Prostate gland (tissue), 2 donors: Measurements from ENCODE around the gene FGF3. TPM values are rescaled to one million over a fixed set of nuclear protein-coding genes. Genes with fewer than 3 reads are reported as not detected.

ENCODE experiments used
- DNase-seq: peaks from one replicate; pipeline ENCODE4 v3.0.0-alpha.2; 2019; ENCODE audit warnings: low spot score
- H3K27ac ChIP-seq, 2 donors: fragments of 200-600 bp; sonication (generic); 2 replicates each; pipeline ENCODE4 v1.5.1; 2017 to 2019
- H3K27me3 ChIP-seq: fragments of 200-600 bp; sonication (generic); replicated peaks from 2 replicates; pipeline ENCODE4 v1.5.1; 2019; ENCODE audit not compliant: insufficient read depth
- H3K36me3 ChIP-seq, 2 donors: fragments of 200-600 bp; sonication (generic); 1 replicate in 1 of 2; 2 replicates in 1 of 2; pipeline versions ENCODE4 v1.5.1 to v1.8.1; 2017 to 2019
- H3K4me1 ChIP-seq: fragments of 200-600 bp; sonication (generic); replicated peaks from 2 replicates; pipeline ENCODE4 v1.5.1; 2019
- H3K4me3 ChIP-seq, 2 donors: fragments of 200-600 bp; sonication (generic); 2 replicates each; pipeline ENCODE4 v1.5.1; 2017 to 2019
- H3K9me3 ChIP-seq: fragments of 200-600 bp; sonication (generic); 2 replicates; pipeline ENCODE4 v1.5.1; 2017
- POLR2A ChIP-seq: fragments of 450-650 bp; IDR thresholded peaks from one replicate; pipeline ENCODE4 v1.6.1; 2016; ENCODE audit warnings: antibody characterized with exemption, mild to moderate bottlenecking
- POLR2AphosphoS5 ChIP-seq: sonication (generic); formaldehyde crosslinking; IDR thresholded peaks from one replicate; pipeline ENCODE4 v1.6.1; 2017; ENCODE audit warnings: antibody characterized with exemption
- WGBS: methylation state at CpG from one replicate; pipeline ENCODE4 v1.1.5; 2018; 5-methylcytosine and 5-hydroxymethylcytosine counted together
- intact Hi-C: fragments of 100-400 bp; cut with DNase I; formaldehyde crosslinking; loops from one replicate; pipeline ENCODE4 v1.14.2; 2022
- total RNA-seq, 2 donors: library from RNA; depleted of rRNA; stranded (reverse); fragments of >200 nt; gene quantifications; one replicate each; pipeline ENCODE4 v1.1.0, GENCODE V29; 2016
- TF ChIP-seq, protein P1 (sequence below), 4 experiments: fragments of 200-600 bp in 2 of 4; fragments of 450-650 bp in 2 of 4; sonication (generic) in 2 of 4; IDR thresholded peaks; 1 replicate in 3 of 4; 2 replicates in 1 of 4; pipeline ENCODE4 v1.5.1; 2016 to 2019; ENCODE audit warnings: antibody characterized with exemption in 4 of 4, mild to moderate bottlenecking in 2 of 4, moderate library complexity in 2 of 4

Gene FGF3
- total RNA-seq, 2 donors from 2014 or later: not detected

DNA sequence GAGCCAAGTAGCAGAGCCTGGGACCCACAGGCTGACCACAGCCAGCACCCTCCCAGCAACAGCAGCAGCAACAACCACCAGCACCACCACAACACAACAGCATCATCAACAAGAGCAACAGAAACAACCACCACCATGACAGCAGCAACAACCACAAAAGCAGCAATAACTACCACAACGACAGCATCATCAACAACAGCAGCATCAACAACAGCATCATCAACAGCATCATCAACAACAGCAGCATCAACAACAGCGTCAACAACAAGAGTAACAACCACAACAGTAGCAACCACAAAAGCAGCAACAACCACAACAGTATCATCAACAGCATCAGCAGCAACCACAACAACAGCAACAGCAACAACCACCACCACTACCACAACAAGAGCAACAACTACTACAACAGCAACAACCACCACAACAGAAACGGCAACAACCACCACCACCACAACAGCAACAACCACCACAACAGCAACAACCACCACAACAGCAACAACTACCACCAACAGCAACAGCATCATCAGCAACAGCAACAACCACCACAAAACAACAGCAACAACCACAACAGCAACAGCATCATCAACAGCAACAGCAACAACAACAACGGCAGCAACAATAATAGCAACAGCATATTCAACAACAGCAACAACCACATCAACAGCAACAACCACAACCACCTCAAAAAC, 22.1 kb upstream of the FGF3 start:
- no peaks in the 10 kb centered on the region for H3K36me3 ChIP-seq
- H3K4me3 ChIP-seq: no peak overlapping the region
- H3K27ac ChIP-seq: no peak overlapping the region
- TF ChIP-seq POLR2AphosphoS5 (no peak), POLR2A (no peak)
- TF ChIP-seq, protein P1, sequence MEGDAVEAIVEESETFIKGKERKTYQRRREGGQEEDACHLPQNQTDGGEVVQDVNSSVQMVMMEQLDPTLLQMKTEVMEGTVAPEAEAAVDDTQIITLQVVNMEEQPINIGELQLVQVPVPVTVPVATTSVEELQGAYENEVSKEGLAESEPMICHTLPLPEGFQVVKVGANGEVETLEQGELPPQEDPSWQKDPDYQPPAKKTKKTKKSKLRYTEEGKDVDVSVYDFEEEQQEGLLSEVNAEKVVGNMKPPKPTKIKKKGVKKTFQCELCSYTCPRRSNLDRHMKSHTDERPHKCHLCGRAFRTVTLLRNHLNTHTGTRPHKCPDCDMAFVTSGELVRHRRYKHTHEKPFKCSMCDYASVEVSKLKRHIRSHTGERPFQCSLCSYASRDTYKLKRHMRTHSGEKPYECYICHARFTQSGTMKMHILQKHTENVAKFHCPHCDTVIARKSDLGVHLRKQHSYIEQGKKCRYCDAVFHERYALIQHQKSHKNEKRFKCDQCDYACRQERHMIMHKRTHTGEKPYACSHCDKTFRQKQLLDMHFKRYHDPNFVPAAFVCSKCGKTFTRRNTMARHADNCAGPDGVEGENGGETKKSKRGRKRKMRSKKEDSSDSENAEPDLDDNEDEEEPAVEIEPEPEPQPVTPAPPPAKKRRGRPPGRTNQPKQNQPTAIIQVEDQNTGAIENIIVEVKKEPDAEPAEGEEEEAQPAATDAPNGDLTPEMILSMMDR (IDR thresholded peaks at IDR 0.05): no peak
- WGBS: 90% methylated on average over 4 of the region's 4 CpGs
- no peak for DNase-seq
- no peaks in the 10 kb centered on the region for H3K27me3 ChIP-seq
- intact Hi-C loops: no loop called here
- H3K9me3 ChIP-seq: no peaks in the 10 kb centered on the region
- H3K4me1 ChIP-seq: no peaks in the 10 kb centered on the region

DNA sequence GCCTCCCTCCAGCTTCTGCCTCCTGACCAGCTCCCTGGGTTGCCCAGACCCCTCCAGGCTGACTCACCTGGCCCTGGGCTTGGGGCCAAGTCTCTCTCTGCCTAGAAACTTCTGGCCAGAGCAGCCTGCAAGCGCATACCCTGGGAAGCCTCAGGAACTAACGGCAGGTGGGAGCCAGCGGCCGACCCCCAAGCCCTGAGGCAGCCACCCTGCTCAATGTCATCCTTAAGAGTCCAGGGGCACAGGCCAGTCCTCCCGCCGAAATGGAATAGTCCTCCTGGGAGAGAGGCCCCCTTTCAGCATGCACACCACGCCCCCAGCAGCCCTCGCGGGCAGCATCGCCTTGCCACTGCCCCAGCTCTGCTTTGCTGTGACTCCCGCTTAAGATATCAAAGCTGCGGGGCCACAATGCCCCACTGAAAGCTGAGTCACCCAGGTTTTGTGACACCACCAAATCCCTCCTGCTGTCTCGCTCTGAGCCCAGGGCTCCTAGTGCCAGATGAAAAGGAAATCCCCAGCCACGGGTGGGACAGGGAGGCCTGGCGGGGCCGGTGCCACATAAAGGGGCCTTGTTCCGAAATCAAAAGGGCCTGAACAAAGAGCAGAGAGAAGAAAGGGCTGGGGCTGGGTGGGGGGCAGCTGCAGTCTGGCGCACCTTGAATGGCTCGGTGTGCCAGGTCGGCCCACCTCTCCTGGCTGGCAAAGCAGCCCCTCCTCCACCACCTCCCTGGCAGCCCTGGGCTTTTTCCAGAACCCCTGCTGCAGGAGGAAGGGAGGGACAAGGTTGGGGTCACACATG, 21.4 kb upstream of the FGF3 start:
- H3K9me3 ChIP-seq: no peaks in the 10 kb centered on the region
- H3K27ac ChIP-seq: no peak overlapping the region
- intact Hi-C loops: no loop called here
- no peak overlapping the region for H3K4me3 ChIP-seq
- WGBS: 35% methylated on average over 19 of the region's 20 CpGs
- no peak for TF ChIP-seq POLR2A
- H3K27me3 ChIP-seq: no peaks in the 10 kb centered on the region
- DNase-seq: no peak
- H3K36me3 ChIP-seq: no peaks in the 10 kb centered on the region
- H3K4me1 ChIP-seq: no peaks in the 10 kb centered on the region

DNA sequence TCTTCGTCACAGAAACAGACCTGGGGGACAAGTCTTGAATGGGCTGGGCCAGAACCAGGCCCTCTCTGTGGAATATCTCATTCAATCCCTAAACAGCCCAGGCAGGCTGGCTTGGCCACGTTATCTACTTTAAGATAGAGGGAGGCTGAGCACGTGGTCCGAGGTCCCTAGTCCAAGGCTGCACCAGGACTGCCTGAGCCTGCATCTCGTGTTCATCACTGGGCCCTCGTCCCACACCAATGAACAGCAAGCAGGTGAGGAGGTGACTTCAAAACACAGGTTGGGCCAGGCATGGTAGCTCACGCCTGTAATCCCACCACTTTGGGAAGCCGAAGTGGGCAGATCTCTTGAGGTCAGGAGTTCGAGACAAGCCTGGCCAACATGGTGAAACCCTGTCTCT, 20.3 kb upstream of the FGF3 start:
- TF ChIP-seq POLR2A: no peak
- TF ChIP-seq POLR2AphosphoS5: no peak
- TF ChIP-seq, protein P1 (IDR thresholded peaks at IDR 0.05): no peak
- H3K36me3 ChIP-seq: no peaks in the 10 kb centered on the region
- intact Hi-C loops: no loop called here
- no peak overlapping the region for H3K27ac ChIP-seq
- no peaks in the 10 kb centered on the region for H3K4me1 ChIP-seq
- no peaks in the 10 kb centered on the region for H3K9me3 ChIP-seq
- DNase-seq: no peak
- WGBS: 93% methylated on average over 9 of the region's 9 CpGs
- H3K27me3 ChIP-seq: no peaks in the 10 kb centered on the region
- H3K4me3 ChIP-seq: no peak overlapping the region

DNA sequence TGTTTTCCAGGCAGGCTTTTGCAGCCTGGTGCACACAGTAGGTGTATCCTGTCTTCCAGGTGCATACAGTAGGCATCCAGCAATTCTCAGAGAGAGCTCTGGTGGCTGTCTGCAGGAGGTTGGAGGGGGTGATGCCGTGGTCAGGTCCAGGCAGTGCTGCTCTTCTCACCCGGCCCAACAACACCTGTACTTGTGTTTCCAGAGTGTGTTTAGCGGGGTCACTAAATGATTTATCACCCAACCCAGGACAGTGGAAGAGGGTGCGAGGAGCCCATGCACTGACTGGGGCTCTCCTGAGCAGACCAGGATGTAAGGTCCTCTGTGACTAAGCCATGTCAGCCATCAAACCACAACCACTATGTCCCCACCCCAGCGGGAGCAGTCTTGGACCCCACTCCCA, 18.6 kb upstream of the FGF3 start:
- intact Hi-C loops: no loop called here
- Histone ChIP-seq H3K4me3 (no peak overlapping the region), H3K27ac (no peak overlapping the region), H3K9me3 (no peaks in the 10 kb centered on the region), H3K27me3 (no peaks in the 10 kb centered on the region), H3K4me1 (no peaks in the 10 kb centered on the region), H3K36me3 (no peaks in the 10 kb centered on the region)
- DNase-seq: no peak
- WGBS: 96% methylated on average over 5 of the region's 5 CpGs
- TF ChIP-seq, protein P1 (IDR thresholded peaks at IDR 0.05): no peak
- TF ChIP-seq POLR2AphosphoS5: no peak
- TF ChIP-seq POLR2A: no peak

DNA sequence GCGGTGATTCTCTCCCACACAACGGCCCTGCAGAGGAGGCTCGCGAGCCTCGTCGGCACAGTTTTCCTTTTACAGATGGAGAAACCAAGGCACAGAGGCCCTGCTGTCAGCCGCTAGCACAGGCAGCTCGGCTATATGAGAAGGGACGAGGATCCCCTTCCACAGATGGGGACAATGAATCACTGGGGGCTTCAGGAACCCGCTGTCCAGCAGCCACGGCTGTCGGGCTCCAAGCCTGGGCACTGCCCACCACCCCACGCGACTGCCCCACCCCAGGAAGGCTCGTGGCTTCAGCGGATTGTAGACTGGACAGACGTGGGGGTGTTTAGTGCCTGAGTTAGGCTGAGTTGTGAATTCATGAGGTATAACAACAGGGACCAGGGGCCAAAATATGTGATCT, 17.2 kb upstream of the FGF3 start:
- Histone ChIP-seq H3K27me3 (no peaks in the 10 kb centered on the region), H3K4me3 (no peak overlapping the region), H3K36me3 (no peaks in the 10 kb centered on the region), H3K9me3 (no peaks in the 10 kb centered on the region), H3K4me1 (no peaks in the 10 kb centered on the region), H3K27ac (no peak overlapping the region)
- WGBS: 93% methylated on average over 17 of the region's 17 CpGs
- TF ChIP-seq, protein P1 (IDR thresholded peaks at IDR 0.05): no peak
- TF ChIP-seq POLR2AphosphoS5 (no peak), POLR2A (no peak)
- intact Hi-C loops: no loop called here
- no peak for DNase-seq
